ENCODE data around the gene CNOT4.

GRCh38 chr7:135335628-135336139 is 174.2 kb downstream of the CNOT4 start:
- peak; percentile 68 for TF ChIP-seq YY1 (IDR thresholded peaks at IDR 0.05; ENCODE audit: low read depth)
- TF ChIP-seq TAF1 (IDR thresholded peaks at IDR 0.05; ENCODE audit: low read depth) = no peak
- peak; percentile 94 for TF ChIP-seq ZBTB7A (IDR thresholded peaks at IDR 0.05; ENCODE audit: low read depth)
- peak; percentile 42; the same call in 1 of the 2 replicates for TF ChIP-seq MAX (IDR thresholded peaks at IDR 0.05)
- TF ChIP-seq EGR1 (IDR thresholded peaks at IDR 0.05) = no peak
- no peak for TF ChIP-seq CEBPB (IDR thresholded peaks at IDR 0.05)
- peak; percentile 63 for TF ChIP-seq TEAD4 (IDR thresholded peaks at IDR 0.05)
- TF ChIP-seq REST (IDR thresholded peaks at IDR 0.05; ENCODE audit: low read depth) = peak; percentile 98
- TF ChIP-seq EP300 (IDR thresholded peaks at IDR 0.05; ENCODE audit: borderline replicate concordance) = peak; percentile 24; the same call in 1 of the 2 replicates
- TF ChIP-seq NFIC (IDR thresholded peaks at IDR 0.05) = peak; percentile 54
- TF ChIP-seq RAD21 (IDR thresholded peaks at IDR 0.05; ENCODE audit: low read depth) = peak; percentile 99
- 0 out of 2 replicates have a peak, but pooled peaks have one; percentile 35 for TF ChIP-seq TCF12 (IDR thresholded peaks at IDR 0.05; ENCODE audit: low read depth)
- no peak for TF ChIP-seq USF1 (IDR thresholded peaks at IDR 0.05)
- no peak for TF ChIP-seq CREB1 (IDR thresholded peaks at IDR 0.05; ENCODE audit: low read depth)
